NCI-H446 (cell line): ENCODE measurements around the gene SMARCA2.

Experiments
- DNase-seq, 2 experiments: peaks; one replicate each; lab custom pipeline; 2025; lab: John Stamatoyannopoulos, UW

SMARCA2 gene

GRCh38 chr9:2093920-2094597, 78.9 kb downstream of the SMARCA2 start:
- no peak for DNase-seq

DNA sequence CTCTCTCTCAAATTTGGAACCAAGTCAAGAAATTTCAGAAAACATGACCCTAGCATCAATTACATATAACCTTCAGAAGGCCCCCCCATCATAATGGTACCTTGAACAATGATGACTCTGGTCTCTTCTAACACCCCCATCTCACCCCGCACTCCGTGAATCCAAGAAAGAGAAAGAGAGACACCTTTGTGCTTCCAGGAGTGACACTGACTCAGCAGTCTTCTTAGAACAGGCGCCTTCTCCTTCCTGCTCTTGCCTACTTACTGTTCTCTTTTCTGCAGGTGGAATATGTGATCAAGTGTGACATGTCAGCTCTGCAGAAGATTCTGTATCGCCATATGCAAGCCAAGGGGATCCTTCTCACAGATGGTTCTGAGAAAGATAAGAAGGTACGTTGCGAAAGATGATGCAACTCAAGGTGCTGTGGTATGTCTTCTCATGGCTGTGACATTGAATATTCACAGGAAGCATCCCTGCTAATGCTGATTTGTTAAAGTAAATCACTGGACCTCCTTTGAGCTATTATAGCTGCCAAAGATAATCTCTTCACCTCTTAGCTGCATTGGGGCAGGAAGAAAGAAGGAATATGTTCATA, 81.3 kb downstream of the SMARCA2 start:
- DNase-seq: no peak

GRCh38 chr9:2106666-2107065, 91.5 kb downstream of the SMARCA2 start:
- no peak for DNase-seq

- no peak for DNase-seq
These were observed 92.8 kb downstream of the SMARCA2 start for GRCh38 chr9:2107906-2108451.

DNA sequence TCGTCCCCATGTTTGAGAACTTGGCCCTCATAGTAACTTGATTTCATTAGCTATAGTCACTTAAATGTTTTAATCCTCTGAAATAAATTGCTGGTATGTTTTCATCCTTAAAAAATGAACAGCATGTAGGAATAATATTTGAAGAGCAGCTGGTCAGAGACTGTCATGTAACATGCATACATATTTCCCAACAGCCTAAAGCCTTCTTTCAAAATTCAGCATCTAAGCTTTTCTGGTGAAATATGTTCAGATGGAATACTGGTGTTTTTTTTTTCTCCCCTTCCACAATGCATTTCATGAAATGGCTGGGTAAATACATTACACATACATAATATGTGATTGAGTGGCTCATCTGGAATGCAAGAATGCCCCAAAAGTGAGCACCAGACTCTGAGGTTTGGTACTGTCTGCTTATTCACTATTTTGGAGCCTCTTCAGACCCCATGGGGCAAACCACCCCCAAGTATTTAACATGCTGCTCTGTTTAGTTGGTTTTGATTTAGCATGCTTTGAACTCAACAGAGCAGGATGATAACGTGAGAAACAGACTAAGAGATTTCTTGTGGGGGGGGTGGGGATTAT, 94.0 kb downstream of the SMARCA2 start:
- DNase-seq: no peak

DNA sequence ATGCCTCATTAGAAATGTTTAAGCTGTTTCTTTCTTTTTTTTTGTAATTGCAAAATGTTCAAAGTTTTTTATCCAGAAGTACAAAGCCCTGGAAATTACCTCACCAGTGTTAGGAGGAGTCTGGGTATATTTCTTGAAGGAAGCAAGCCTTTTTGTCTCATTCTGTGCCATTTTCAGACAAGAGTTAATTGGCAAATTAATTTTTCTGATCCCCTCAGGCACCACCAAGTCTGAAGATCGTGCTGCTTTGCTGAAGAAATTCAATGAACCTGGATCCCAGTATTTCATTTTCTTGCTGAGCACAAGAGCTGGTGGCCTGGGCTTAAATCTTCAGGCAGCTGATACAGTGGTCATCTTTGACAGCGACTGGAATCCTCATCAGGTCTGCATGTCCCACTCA, 94.9 kb downstream of the SMARCA2 start:
- no peak for DNase-seq

- DNase-seq: peak; percentile 12 to 27
These were observed 100.9 kb downstream of the SMARCA2 start for GRCh38 chr9:2116073-2116472.

DNA sequence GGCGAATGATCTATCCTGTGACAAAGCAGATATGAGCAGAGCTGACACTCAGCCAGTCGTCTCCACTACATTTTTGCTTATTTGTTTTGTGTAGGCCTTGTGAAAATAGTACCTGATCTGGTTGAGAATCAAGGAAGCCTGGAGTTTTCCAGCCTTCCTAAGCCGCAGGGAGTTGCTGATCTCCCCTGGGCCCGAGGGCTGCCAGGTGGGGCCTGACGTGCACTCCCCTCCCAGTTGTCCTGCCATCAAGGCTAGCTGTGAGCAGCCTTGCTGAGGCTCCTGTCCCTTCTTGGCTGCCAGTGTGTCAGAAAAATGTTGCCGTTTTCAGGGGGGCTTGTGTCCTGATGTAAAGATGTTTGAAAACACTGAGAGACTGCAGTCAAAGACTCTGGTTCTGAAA, 102.4 kb downstream of the SMARCA2 start:
- no peak for DNase-seq

DNA sequence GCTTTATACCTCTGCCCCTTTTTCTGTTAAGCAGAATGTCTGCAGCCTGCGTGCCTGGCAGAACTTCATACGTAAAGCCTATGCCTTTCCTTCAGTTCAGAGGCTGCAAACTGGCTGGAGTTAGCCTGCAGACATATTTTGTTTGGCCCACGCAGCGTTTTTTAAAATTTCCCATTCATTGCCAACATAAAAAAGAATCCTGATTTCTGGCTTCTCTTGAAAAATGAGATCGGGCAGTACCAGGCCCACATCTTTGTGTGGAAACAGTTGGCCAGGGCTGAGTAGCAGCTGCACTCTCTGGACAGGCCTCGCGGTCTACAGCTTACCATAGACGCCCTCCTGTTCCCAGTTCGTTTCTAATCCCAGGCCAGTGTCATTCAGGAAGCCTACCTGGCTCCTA, 104.4 kb downstream of the SMARCA2 start:
- no peak for DNase-seq

GRCh38 chr9:2120926-2121689, 106.0 kb downstream of the SMARCA2 start:
- DNase-seq: no peak

GRCh38 chr9:2122299-2122698, 107.2 kb downstream of the SMARCA2 start:
- no peak for DNase-seq

DNA sequence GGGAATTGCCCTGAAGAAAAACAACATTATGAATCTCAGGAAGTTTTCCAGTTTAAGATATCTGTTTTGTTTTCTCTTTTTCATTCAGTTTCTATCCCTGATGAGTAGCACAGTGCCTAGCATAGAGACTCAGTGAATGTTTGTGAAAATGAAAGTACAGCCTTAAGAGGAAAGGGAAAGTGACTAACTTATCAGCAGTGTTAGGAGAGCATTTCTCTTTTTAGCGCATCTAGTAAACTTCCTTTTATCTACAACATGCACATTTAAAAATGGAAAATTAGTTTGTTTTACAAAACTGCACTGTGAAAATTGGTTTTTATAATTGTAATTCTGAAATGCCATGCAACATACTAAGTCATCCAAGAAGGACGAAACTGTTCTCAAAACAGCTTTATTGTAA, 110.8 kb downstream of the SMARCA2 start:
- DNase-seq: no peak

- DNase-seq: peak in 1 of 2 experiments; percentile 61
These were observed 111.2 kb downstream of the SMARCA2 start for GRCh38 chr9:2126331-2126803.

- DNase-seq: no peak
These were observed 112.3 kb downstream of the SMARCA2 start for GRCh38 chr9:2127486-2127885.

DNA sequence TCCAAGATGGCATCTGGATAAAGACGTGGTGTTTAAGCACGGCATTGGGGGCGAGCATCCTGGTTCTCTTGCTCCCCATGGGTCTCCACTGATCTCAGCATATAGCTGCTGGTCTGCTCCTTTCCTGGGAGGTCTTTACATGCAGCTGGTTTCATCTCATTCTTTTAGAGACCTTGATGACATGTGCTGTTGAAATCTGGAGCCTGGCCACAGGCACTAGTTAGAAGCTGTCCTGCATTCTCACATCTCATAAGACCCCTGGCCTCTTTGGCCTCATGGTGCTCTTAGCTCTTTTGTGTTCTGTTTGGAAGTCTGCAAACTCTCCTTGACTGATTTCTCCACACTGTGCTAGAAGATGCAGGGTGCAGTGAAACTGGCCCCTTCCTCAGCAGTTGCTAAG, 113.0 kb downstream of the SMARCA2 start:
- DNase-seq: no peak

GRCh38 chr9:2128618-2129017, 113.5 kb downstream of the SMARCA2 start:
- DNase-seq: no peak

- no peak for DNase-seq
These were observed 115.8 kb downstream of the SMARCA2 start for GRCh38 chr9:2130941-2131340.

- DNase-seq: peak; percentile 43 to 71
These were observed 117.4 kb downstream of the SMARCA2 start for GRCh38 chr9:2132484-2133082.

DNA sequence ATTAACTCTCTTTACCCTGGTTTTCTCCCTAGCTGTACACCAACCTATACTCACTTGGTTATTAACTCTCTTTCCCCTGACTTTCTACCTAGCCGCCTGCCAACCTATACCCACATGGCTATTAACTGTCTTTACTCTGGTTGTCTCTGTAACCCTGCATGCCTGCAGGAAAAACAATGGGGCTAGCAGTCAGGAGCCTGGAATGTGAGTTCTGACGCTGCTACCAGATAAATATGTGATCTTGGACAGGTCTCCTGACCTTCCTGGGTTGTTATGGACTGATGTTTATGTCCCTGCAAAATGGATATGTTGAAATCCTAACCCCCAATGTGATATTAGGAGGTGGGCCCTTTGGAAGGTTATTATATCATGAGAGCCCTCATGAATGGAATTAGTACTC, 119.2 kb downstream of the SMARCA2 start:
- no peak for DNase-seq

- no peak for DNase-seq
These were observed 123.5 kb downstream of the SMARCA2 start for GRCh38 chr9:2138646-2139045.

GRCh38 chr9:2140600-2141223, 125.6 kb downstream of the SMARCA2 start:
- DNase-seq: no peak

- no peak for DNase-seq
These were observed 127.1 kb downstream of the SMARCA2 start for GRCh38 chr9:2142212-2142611.
